Measurements from ENCODE around the gene SLC30A7.

DNA sequence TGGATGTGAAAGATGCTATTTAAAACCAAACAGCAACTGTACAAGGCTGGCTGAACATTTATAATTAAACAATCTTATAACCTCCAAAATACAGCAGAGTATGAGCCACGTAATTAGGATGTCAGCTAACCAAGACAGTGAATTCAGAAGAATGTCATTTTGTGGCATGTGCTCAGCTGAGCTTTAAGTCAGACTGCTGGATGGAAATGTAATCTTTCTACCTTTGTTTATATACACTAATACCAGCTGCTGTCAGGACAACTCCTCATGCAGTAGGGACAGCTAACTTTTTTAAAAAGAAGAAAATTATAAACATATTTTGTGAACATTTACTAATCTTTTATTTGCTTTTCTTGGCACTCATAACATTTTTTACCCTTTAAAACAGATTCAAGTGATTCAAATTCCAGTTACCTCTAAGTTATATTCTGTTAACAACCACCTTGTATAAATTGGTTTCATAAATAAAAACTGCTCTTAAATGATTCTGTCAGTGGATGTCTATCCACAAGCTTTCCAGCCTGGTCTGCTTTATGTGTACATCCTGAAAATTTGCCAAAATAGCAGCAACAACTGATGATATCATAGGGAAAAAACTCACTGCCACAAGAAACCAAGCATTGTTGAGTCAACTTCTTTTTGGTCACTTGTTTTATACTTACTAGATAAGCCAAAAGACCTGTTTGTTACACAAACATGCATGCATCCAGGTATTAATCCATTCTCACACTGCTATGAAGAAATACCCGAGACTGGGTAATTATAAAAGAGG lies 93.6 kb downstream of the SLC30A7 start:
- no peak for TF ChIP-seq EZH2phosphoT487 (IDR thresholded peaks at IDR 0.05; ENCODE audit: borderline replicate concordance, low read depth)
- no peak for TF ChIP-seq ZBTB33 (IDR thresholded peaks at IDR 0.05; ENCODE audit: borderline replicate concordance, low read depth)
- peak; percentile 62; the same call in 1 of the 2 replicates for TF ChIP-seq FOSL2 (IDR thresholded peaks at IDR 0.05; ENCODE audit: borderline replicate concordance, low read depth)
- no peak for TF ChIP-seq POLR2AphosphoS5 (IDR thresholded peaks at IDR 0.05; ENCODE audit: low read depth, low read length)
- no peak for TF ChIP-seq FOXM1 (IDR thresholded peaks at IDR 0.05; ENCODE audit: low read depth)
